Thyroid gland (tissue), 4 donors: ENCODE data around the gene CACNA2D3.

Source experiments
- CTCF ChIP-seq, 6 experiments: fragments of 200-600 bp in 3 of 6; fragments of 450-650 bp in 3 of 6; sonication (generic) in 3 of 6; IDR thresholded peaks; one replicate each; pipeline ENCODE4 v1.5.1; 2016 to 2019; ENCODE audit warnings: antibody characterized with exemption in 6 of 6, mild to moderate bottlenecking in 2 of 6, inconsistent platforms in 1 of 6, moderate library complexity in 1 of 6
- POLR2A ChIP-seq, 2 donors: fragments of 450-650 bp; IDR thresholded peaks; one replicate each; pipeline ENCODE4 v1.6.1; 2017; ENCODE audit warnings: antibody characterized with exemption in 2 of 2, mild to moderate bottlenecking in 2 of 2, moderate library complexity in 1 of 2

- TF ChIP-seq CTCF (IDR thresholded peaks at IDR 0.05) (no peak), POLR2A (IDR thresholded peaks at IDR 0.05) (no peak)
These were observed 575.7 kb downstream of the CACNA2D3 start for GRCh38 chr3:54698054-54698453.
